ENCODE measurements around the gene TECPR2. TPM values are rescaled to one million over a fixed set of nuclear protein-coding genes. Genes with fewer than 3 reads are reported as not detected.

The TECPR2 gene, protein sequence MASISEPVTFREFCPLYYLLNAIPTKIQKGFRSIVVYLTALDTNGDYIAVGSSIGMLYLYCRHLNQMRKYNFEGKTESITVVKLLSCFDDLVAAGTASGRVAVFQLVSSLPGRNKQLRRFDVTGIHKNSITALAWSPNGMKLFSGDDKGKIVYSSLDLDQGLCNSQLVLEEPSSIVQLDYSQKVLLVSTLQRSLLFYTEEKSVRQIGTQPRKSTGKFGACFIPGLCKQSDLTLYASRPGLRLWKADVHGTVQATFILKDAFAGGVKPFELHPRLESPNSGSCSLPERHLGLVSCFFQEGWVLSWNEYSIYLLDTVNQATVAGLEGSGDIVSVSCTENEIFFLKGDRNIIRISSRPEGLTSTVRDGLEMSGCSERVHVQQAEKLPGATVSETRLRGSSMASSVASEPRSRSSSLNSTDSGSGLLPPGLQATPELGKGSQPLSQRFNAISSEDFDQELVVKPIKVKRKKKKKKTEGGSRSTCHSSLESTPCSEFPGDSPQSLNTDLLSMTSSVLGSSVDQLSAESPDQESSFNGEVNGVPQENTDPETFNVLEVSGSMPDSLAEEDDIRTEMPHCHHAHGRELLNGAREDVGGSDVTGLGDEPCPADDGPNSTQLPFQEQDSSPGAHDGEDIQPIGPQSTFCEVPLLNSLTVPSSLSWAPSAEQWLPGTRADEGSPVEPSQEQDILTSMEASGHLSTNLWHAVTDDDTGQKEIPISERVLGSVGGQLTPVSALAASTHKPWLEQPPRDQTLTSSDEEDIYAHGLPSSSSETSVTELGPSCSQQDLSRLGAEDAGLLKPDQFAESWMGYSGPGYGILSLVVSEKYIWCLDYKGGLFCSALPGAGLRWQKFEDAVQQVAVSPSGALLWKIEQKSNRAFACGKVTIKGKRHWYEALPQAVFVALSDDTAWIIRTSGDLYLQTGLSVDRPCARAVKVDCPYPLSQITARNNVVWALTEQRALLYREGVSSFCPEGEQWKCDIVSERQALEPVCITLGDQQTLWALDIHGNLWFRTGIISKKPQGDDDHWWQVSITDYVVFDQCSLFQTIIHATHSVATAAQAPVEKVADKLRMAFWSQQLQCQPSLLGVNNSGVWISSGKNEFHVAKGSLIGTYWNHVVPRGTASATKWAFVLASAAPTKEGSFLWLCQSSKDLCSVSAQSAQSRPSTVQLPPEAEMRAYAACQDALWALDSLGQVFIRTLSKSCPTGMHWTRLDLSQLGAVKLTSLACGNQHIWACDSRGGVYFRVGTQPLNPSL (N-terminal part only)
- total RNA-seq (2022; extraction: Qiagen RNA extraction): 5.7 to 8.2 TPM (median 6.9 TPM) in 5 replicates

DNA sequence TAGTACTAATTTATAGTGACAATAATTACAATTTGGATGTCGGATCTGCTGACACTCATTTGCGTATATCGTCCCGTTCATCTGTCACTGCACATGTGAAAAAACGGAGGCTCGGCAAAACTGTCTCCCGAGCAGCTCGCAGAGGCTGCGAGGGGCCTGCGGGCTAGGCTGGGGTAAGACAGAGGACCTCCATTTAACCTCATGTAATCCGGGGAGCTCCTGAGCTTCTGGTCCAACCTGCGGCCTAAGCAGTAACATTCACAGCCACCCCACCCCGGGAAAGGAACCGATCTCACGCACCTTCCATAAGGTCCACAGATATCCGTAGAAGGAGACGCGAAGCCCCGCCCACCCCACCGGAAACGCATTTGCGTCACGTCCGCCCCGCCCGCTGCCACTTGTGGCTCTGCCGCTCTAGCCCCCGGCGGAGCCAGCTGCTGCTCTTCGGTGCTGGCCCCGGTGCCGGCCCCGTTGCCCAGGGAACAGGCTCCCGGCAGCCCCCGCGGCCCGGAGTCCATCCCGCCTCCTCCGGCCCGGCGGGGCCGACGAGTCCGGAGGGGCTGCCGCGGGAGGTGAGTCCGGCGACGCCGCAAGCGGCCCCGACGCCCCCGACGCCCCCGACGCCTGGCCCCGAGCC, at the start of gene TECPR2, which contains the start of gene CINP:
TSS of gene TECPR2 (plus strand) at position 397 of the 637 bp plus-strand sequence. CDS start 13,781 bp downstream, outside the sequence.
TSS of gene CINP (minus strand) at position 346 of the 637 bp plus-strand sequence. CDS start at position 307, 39 bp downstream.

DNA sequence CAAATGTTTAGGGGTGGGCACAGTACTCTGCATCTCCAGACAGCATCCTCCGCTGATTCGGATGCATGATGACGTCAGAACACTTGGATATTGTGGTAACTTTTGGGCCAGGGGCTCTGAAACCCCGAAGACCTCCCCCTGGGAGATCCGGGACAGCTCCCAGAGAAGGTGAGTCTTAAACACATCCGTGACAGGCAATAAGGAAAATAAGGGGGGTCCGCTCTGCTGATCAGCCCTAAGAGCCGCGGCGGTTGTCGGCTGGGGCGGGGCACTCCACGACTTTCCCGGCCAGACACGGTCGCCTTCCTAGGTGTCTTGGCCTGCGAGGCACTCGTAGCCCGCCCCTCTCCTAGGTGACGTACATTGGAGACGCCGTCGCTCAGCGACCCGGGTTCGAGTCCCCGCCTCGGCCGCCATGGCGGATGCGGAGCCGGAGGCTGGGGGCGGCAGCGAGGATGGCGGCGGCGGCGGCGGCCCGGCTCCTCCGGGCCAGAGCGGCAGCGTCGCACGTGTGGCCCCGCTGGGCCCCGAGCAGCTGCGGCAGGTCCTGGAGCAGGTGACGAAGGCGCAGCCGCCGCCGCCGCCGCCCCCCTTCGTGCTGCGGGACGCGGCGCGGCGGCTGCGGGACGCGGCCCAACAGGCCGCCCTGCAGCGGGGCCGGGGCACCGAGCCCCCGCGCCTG, 43.2 kb upstream of the TECPR2 start, which contains the start of gene ZNF839:
TSS of gene ZNF839 (plus strand) at position 396 of the 682 bp plus-strand sequence. CDS start at position 416, 20 bp downstream.

DNA sequence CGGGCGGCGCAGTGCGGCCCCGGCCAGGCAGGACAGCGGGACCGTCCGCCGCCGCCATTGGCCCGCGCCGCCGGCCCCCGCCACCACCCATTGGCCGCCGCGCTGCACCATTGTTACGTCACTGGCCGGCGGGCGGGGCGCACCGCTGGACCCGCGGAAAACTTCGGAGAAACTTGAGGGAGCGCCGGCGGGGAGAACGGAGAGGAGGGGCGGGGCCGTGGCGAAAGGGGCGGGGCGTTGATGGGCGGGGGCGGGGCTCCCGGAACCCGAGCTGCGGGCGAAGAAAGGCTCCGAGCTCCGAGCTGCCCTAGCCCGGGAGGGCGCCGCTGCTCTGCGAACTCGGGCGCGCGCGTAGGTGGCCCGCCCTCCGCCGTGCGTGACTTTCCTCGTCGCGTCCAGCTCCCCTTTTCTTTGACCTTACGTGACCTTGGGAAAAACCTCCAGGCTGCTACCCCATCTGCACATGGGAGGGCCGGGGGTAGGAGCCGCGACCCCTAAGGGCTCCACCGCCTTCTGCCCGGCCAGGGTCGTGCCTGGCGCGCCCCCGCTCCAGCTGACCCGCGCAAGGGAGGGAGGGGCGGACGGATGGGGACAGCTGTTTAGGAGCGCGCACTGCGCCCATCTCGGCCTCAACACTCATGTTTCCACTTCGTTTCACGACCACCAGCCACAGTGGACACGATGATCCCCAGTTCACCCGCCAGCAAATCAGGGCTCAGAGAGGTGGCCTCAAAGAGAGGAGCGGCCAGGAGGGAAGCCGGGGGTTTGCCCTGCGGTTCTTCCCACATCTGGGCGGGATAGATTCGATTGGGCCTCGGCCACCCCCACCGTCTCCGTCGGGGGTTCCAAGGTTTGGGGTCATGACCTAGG, 147.2 kb downstream of the TECPR2 start, which contains the start of gene ANKRD9:
TSS of gene ANKRD9 (minus strand) at position 31 of the 870 bp plus-strand sequence. CDS start 1,887 bp downstream, outside the sequence.

Other genes starting within 250 kb of the TECPR2 start
- gene WDR20, start 223.0 kb upstream of the TECPR2 start, total RNA-seq (2022; extraction: Qiagen RNA extraction): 20.4 to 23.7 TPM (median 21.8 TPM) in 5 replicates
- 17.2 to 23.2 TPM (median 18.1 TPM) in 5 replicates for gene MOK, start 57.8 kb upstream of the TECPR2 start, total RNA-seq (2022; extraction: Qiagen RNA extraction)
- gene ZNF839, start 43.2 kb upstream of the TECPR2 start, total RNA-seq (2022; extraction: Qiagen RNA extraction): 5.6 to 6.5 TPM (median 5.9 TPM) in 5 replicates
- gene CINP, start 51 bp upstream of the TECPR2 start, total RNA-seq (2022; extraction: Qiagen RNA extraction): 52.7 to 61.5 TPM (median 52.9 TPM) in 5 replicates
- 4.3 to 12.3 TPM (median 11.3 TPM) in 5 replicates for gene ANKRD9, start 146.8 kb downstream of the TECPR2 start, total RNA-seq (2022; extraction: Qiagen RNA extraction)
- 29.7 to 44.8 TPM (median 39.7 TPM) in 5 replicates for gene RCOR1, start 229.7 kb downstream of the TECPR2 start, total RNA-seq (2022; extraction: Qiagen RNA extraction)